K562 (cell line): ENCODE results near the gene PANX1. TPM values are rescaled to one million over a fixed set of nuclear protein-coding genes. Genes with fewer than 3 reads are reported as not detected.
A peak's percentile ranks its signal among the peaks of the same experiment; 100 is the strongest.

Experiments
- ATAC-seq: fragments of 200-7000 bp; cut with Tn5 transposase; 3 replicates; pipeline ENCODE4 v1.9.1; 2020; ENCODE audit warnings: moderate library complexity
- BruUV-seq: library from RNA; stranded (reverse); fragments of 400-500 nt; replicated peaks from 2 replicates; lab custom pipeline; 2021; lab: Mats Ljungman, UMichigan
- CTCF ChIA-PET: fragments of 300-600 bp; formaldehyde crosslinking; extraction: SDS; loops from one replicate; lab custom pipeline; 2021; ENCODE audit warnings: low intra/inter-chr PET ratio; lab: Yijun Ruan, JAX
- POLR2A ChIA-PET: fragments of 300-600, 350-650 bp; sonication (Branson Sonifier 250); formaldehyde crosslinking; extraction: SDS; loops from one replicate; lab custom pipeline; 2021; ENCODE audit warnings: antibody characterized with exemption, inconsistent platforms; lab: Yijun Ruan, JAX
- DNase-seq, 4 experiments: peaks; one replicate each; pipeline versions ENCODE4 v3.0.0 to v3.0.0-alpha.2; 2011 to 2018; ENCODE audit warnings: low spot score in 3 of 4, mixed read lengths in 3 of 4; ENCODE audit errors: extremely low read depth in 1 of 4
- FAIRE-seq: peaks from 2 replicates; lab custom pipeline; 2011; peaks lifted over from hg19 to GRCh38; lab: Jason Lieb, UNC
- H2AFZ ChIP-seq: 2 replicates; pipeline ENCODE4 v1.6.0; 2011; ENCODE audit warnings: low read depth, low read length, control low read depth, inconsistent platforms
- H3K27ac ChIP-seq: fragments of 200-600 bp; 3 replicates; pipeline ENCODE4 v1.8.0; 2011; ENCODE audit warnings: low read depth, mild to moderate bottlenecking, control low read depth, inconsistent platforms, low read length, moderate library complexity, mixed read lengths; ENCODE audit errors: extremely low read depth
- H3K27me3 ChIP-seq, 2 experiments: fragments of 300-600 bp in 1 of 2; 2 replicates in 1 of 2; 3 replicates in 1 of 2; pipeline versions ENCODE4 v1.6.0 to v1.8.0; 2011; ENCODE audit warnings: inconsistent platforms in 2 of 2, low read length in 2 of 2, mild to moderate bottlenecking in 1 of 2, mixed read lengths in 1 of 2, moderate library complexity in 1 of 2; ENCODE audit not compliant: control insufficient read depth in 2 of 2, insufficient read depth in 2 of 2
- H3K36me3 ChIP-seq: fragments of 300-600 bp; 3 replicates; pipeline ENCODE4 v1.8.0; 2011; ENCODE audit warnings: mild to moderate bottlenecking, low read length, inconsistent platforms; ENCODE audit not compliant: control insufficient read depth, insufficient read depth
- H3K4me1 ChIP-seq, 2 experiments: fragments of 200-600 bp in 1 of 2; replicated peaks in 1 of 2; 2 replicates in 1 of 2; 3 replicates in 1 of 2; pipeline versions ENCODE4 v1.5.1 to v1.8.0; 2011; ENCODE audit warnings: inconsistent platforms in 2 of 2, low read length in 2 of 2, mild to moderate bottlenecking in 1 of 2, mixed read lengths in 1 of 2, moderate library complexity in 1 of 2; ENCODE audit not compliant: control insufficient read depth in 2 of 2, insufficient read depth in 2 of 2
- H3K4me2 ChIP-seq: 2 replicates; pipeline ENCODE4 v1.6.1; 2011; ENCODE audit warnings: low read length, control low read depth, inconsistent platforms, mixed read lengths; ENCODE audit not compliant: insufficient read depth
- H3K4me3 ChIP-seq: fragments of 200-600 bp; sonication (generic), shearing (Covaris generic); 2 replicates; pipeline ENCODE4 v1.5.1; 2016; ENCODE audit warnings: control low read depth, inconsistent platforms
- H3K79me2 ChIP-seq: fragments of 200-600 bp; 3 replicates; pipeline ENCODE4 v1.8.0; 2011; ENCODE audit warnings: low read length, inconsistent platforms; ENCODE audit not compliant: control insufficient read depth, insufficient read depth
- H3K9ac ChIP-seq, 2 experiments: 2 replicates each; pipeline versions ENCODE4 v1.6.0 to v1.6.1; 2011; ENCODE audit warnings: low read depth in 2 of 2, low read length in 2 of 2, control low read depth in 1 of 2, inconsistent platforms in 1 of 2, mild to moderate bottlenecking in 1 of 2, mixed read lengths in 1 of 2; ENCODE audit not compliant: insufficient read depth in 1 of 2
- H3K9me1 ChIP-seq: one replicate; pipeline ENCODE4 v1.6.0; 2011; ENCODE audit warnings: inconsistent platforms, mild to moderate bottlenecking, low read length, moderate library complexity; ENCODE audit not compliant: control insufficient read depth, insufficient read depth
- H3K9me3 ChIP-seq: replicated peaks from 2 replicates; pipeline ENCODE4 v1.5.1; 2011; ENCODE audit warnings: low read depth, low read length, inconsistent platforms; ENCODE audit not compliant: control insufficient read depth, insufficient read depth
- H4K20me1 ChIP-seq: replicated peaks from 2 replicates; pipeline ENCODE4 v1.6.1; 2011; ENCODE audit warnings: low read length, inconsistent platforms, mixed read lengths; ENCODE audit not compliant: control insufficient read depth, insufficient read depth
- CTCFL ChIP-seq: IDR thresholded peaks from 2 replicates; pipeline ENCODE4 v1.6.1; 2011; ENCODE audit warnings: borderline replicate concordance, low read depth, mild to moderate bottlenecking, moderate library complexity, low read length; ENCODE audit not compliant: insufficient read depth, poor library complexity, severe bottlenecking
- NCOR1 ChIP-seq: fragments of 450-650 bp; IDR thresholded peaks from 2 replicates; pipeline ENCODE4 v1.6.1; 2016; ENCODE audit warnings: mild to moderate bottlenecking, moderate library complexity
- RCOR1 ChIP-seq, 2 experiments: IDR thresholded peaks; 2 replicates each; pipeline ENCODE4 v1.6.1; 2012; ENCODE audit warnings: low read depth in 2 of 2, low read length in 2 of 2, borderline replicate concordance in 1 of 2, improper control_type of control experiment in 1 of 2
- SAFB ChIP-seq: fragments of 200-400 bp; formaldehyde crosslinking; IDR thresholded peaks from 2 replicates; pipeline ENCODE4 v1.6.1; 2017; ENCODE audit warnings: low read depth, low read length, borderline replicate concordance
- ZNF384 ChIP-seq: IDR thresholded peaks from 2 replicates; pipeline ENCODE4 v1.6.1; 2012; ENCODE audit warnings: low read depth, low read length, improper control_type of control experiment
- ZNF609 ChIP-seq: sonication (generic); formaldehyde crosslinking; IDR thresholded peaks from 2 replicates; pipeline ENCODE4 v1.8.1; 2023; ENCODE audit warnings: missing genetic modification reagents, mild to moderate bottlenecking, borderline replicate concordance
- WGBS: fragments of 100-300 bp; shearing (Covaris generic); methylation state at CpG from one replicate; pipeline ENCODE4 v1.1.6; 2016; ENCODE audit warnings: low coverage, mixed read lengths; ENCODE audit not compliant: insufficient coverage; ENCODE audit errors: missing lambda C conversion rate; 5-methylcytosine and 5-hydroxymethylcytosine counted together
- in situ Hi-C: fragments of 300-500 bp; cut with MboI; formaldehyde crosslinking; loops from 4 replicates; pipeline ENCODE4 v1.15.0; 2018; ENCODE audit warnings: inconsistent platforms, mixed read lengths
- intact Hi-C: fragments of 100-400 bp; cut with micrococcal nuclease; formaldehyde crosslinking; loops from 2 replicates; pipeline ENCODE4 v1.14.2; 2022
- polyA plus RNA-seq, 8 experiments: library from polyadenylated mRNA; depleted of rRNA in 4 of 8; stranded (reverse) in 5 of 8; unstranded in 3 of 8; fragments of >200 nt; fragmentation: Nextera tagmentation in 2 of 8; fragmentation: Illumina TruSeq in 1 of 8; extraction: Ambion mirVana in 2 of 8; extraction: Trizol in 1 of 8; gene quantifications; 2 replicates each; pipeline versions ENCODE4 v1.2.1 to v1.2.3, GENCODE V29; 2011 to 2014; ENCODE audit warnings: inconsistent platforms in 1 of 8, missing spikeins in 1 of 8
- total RNA-seq, 7 experiments: library from RNA; depleted of rRNA in 6 of 7; stranded (reverse); fragments of >200 nt in 6 of 7; fragmentation: Illumina TruSeq in 2 of 7; extraction: Trizol in 2 of 7; gene quantifications; 2 replicates each; pipeline versions ENCODE4 v1.2.1 to v1.2.3, GENCODE V29; 2011 to 2021; ENCODE audit warnings: low replicate concordance in 1 of 7

Gene PANX1
- total and polyA plus RNA-seq, 9 of the 15 experiments (the other 6 are each of a cell fraction or from before 2014, with no cell fraction given): 1.9 to 14.8 (median 10.1) TPM

- Histone ChIP-seq H3K4me1 (no peaks in the 10 kb centered on the region; a peak in 1 of 5 replicates), H3K9ac (no peak overlapping the region), H4K20me1 (peaks cover 6% of the 10 kb centered on the region; the same call in 1 of the 2 replicates), H3K36me3 (no peaks in the 10 kb centered on the region), H3K4me2 (no peak overlapping the region), H3K9me1 (no peaks in the 10 kb centered on the region), H3K9me3 (no peaks in the 10 kb centered on the region), H2AFZ (no peak overlapping the region), H3K79me2 (peaks cover 7% of the 10 kb centered on the region; the same call in 1 of the 3 replicates), H3K4me3 (no peak overlapping the region), H3K27me3 (no peaks in the 10 kb centered on the region), H3K27ac (no peak overlapping the region)
- WGBS: 29% methylated on average over 7 of the region's 8 CpGs
- DNase-seq (peak; percentile 75 to 84 (median 82)), FAIRE-seq (peak; percentile 54), ATAC-seq (peak; percentile 96)
- ChIA-PET CTCF (interaction anchor here (0.6 to 1.6 kb wide), 4 partner anchors 86 to 335 kb away, joined by 3 to 5 read pairs (median 4); no protein-coding TSS in a partner anchor), POLR2A (no interaction called here)
- BruUV-seq: no TSS peak
- in situ Hi-C loops: loop anchor here (10.0 kb wide), 1 partner anchor 323 kb away; the partner anchor contains the start of genes ANKRD49 and MRE11
- intact Hi-C loops: loop anchor here (1.0 to 10.0 kb wide), 4 partner anchors 153 to 333 kb away; partner anchors contain the start of genes ANKRD49 and MRE11
- TF ChIP-seq SAFB: no peak
- no peak for TF ChIP-seq NCOR1
- peak; percentile 57 for TF ChIP-seq CTCFL
- no peak for TF ChIP-seq ZNF609 (CRISPR knock-in tag)
- peak; percentile 97 for TF ChIP-seq ZNF384
- 0 out of 4 replicates have a peak, but pooled peaks of 1 of the 2 experiments have one; percentile 7 for TF ChIP-seq RCOR1 (IDR thresholded peaks at IDR 0.05; ENCODE audit: borderline replicate concordance in 1 of 2, low read depth in 2 of 2, low read length in 2 of 2)
Measured at GRCh38 chr11:94171693-94172440, 43.2 kb downstream of the PANX1 start.
